GM12873 (cell line): ENCODE data around the gene NUDT6.

Experiments
- TF ChIP-seq, protein P1 (sequence below): IDR thresholded peaks from 2 replicates; pipeline ENCODE4 v1.5.1; 2012; ENCODE audit warnings: low read depth, mild to moderate bottlenecking, moderate library complexity, low read length, control low read depth; ENCODE audit not compliant: insufficient read depth; ENCODE audit errors: missing control alignments

Gene NUDT6

DNA sequence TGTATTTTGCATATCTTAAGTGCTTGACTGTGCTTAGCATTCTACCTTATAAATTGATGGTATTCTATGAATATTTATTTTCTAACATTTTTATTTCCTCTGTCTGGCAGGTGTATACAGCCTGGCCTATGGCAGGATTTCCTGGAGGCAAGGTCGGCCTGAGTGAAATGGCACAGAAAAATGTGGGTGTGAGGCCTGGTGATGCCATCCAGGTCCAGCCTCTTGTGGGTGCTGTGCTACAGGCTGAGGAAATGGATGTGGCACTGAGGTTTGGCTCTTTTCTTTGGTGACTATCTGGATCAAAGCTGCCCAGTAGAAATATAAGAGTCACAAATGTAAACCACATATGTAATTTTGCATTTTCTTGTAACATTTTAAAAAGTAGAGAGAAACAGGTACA, 6.5 kb upstream of the NUDT6 start:
- TF ChIP-seq, protein P1, sequence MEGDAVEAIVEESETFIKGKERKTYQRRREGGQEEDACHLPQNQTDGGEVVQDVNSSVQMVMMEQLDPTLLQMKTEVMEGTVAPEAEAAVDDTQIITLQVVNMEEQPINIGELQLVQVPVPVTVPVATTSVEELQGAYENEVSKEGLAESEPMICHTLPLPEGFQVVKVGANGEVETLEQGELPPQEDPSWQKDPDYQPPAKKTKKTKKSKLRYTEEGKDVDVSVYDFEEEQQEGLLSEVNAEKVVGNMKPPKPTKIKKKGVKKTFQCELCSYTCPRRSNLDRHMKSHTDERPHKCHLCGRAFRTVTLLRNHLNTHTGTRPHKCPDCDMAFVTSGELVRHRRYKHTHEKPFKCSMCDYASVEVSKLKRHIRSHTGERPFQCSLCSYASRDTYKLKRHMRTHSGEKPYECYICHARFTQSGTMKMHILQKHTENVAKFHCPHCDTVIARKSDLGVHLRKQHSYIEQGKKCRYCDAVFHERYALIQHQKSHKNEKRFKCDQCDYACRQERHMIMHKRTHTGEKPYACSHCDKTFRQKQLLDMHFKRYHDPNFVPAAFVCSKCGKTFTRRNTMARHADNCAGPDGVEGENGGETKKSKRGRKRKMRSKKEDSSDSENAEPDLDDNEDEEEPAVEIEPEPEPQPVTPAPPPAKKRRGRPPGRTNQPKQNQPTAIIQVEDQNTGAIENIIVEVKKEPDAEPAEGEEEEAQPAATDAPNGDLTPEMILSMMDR, result no peak

DNA sequence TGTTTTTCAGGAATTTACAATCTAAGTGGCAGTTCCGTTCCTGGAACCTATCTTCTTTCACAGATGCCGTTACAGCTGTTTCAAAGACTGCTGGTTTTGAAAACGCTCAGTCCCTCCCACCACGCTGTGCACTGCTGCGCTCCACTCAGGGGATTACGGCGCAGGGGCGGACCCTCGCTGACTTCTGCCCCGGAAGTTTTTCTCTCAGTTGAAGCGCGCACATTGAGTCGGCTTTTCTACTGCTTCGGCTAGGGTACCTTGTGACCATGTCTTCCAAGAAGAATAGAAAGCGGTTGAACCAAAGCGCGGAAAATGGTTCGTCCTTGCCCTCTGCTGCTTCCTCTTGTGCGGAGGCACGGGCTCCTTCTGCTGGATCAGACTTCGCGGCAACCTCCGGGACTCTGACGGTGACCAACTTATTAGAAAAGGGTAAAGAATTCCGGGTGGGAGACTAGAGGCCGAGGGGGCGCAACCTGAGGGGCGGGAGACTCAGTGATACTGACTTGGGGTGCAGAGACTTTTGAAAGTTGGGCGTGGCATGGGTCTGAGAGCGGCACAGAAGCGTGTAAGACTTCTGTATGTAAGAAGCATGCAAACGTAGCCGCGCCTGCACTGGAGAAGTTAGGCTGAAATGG, 597 bp upstream of the NUDT6 start:
- TF ChIP-seq, protein P1, result no peak

DNA sequence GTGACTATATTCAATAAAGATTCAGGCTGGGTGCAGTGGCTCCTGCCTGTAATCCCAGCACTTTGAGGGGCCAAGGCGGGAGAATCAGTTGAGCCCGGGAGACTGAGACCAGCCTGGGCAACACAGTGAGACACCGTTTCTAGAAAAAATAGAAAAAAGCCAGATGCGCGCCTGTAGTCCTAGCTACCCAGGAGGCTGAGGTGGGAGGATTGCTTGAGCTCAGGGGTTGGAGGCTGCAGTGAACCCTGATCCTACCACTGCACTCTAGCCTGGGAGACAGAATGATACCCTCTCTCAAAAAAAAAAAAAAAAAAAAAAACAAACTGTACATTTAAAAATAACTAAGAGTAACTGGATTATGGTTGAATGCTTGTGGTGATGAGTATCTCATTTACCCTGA, 1.1 kb downstream of the NUDT6 start:
- TF ChIP-seq, protein P1, result no peak

DNA sequence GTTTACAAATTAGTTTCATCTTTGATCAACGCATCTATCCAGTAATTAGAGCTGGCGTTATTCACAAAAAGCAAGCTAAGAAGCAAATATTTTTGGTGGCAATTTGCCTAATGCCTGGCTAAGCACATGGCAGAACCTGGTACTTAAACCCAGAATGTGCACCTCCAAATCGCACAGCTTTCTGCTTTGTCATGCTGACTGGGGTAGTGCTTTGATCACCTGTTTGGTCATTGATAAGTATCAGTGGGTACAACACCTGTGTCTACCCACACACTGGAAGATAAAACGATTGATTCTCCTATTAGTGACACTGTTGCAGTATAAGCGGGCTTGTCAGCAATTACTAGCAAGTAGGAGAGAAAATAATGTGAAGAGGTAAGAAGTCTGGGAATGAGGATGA, 1.9 kb downstream of the NUDT6 start:
- TF ChIP-seq, protein P1, result no peak

DNA sequence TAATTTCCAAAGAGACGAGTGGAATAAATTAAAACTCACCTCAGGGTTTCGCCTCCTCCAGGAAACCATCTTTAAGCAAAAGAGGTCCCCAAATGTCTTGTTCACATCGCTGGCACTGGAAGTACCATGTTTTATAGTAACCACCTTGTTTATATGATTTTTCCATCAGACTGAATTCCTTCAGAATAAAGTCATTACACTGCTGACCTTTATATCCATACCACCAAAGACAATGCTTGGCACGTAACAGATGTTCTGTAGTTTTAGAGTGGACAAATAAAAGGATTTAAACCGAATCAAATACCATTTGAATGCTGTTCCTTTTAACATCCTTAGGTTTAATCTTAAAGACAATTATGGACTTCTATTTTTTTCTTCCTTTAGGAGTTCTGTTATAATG, 4.7 kb downstream of the NUDT6 start:
- TF ChIP-seq, protein P1, result no peak

DNA sequence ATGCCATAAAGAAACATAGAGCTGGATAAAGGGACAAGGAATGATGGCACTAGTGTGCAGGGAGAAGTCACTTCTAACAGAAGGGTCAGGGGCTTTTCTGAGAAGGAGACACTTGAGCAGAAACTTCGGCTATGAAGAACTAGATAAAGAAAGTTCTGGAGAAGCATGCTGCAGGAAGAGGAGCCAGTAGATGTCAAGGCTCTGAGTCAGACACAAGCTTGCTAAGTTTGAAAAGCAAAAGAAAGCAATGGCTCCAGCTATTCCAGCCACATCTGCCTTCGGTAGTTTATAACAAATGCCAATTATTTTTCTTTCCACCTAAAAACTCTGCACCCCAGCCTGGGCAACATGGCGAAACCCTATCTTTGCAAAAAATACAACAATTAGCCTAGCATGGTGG, 7.5 kb downstream of the NUDT6 start:
- TF ChIP-seq, protein P1, result no peak

DNA sequence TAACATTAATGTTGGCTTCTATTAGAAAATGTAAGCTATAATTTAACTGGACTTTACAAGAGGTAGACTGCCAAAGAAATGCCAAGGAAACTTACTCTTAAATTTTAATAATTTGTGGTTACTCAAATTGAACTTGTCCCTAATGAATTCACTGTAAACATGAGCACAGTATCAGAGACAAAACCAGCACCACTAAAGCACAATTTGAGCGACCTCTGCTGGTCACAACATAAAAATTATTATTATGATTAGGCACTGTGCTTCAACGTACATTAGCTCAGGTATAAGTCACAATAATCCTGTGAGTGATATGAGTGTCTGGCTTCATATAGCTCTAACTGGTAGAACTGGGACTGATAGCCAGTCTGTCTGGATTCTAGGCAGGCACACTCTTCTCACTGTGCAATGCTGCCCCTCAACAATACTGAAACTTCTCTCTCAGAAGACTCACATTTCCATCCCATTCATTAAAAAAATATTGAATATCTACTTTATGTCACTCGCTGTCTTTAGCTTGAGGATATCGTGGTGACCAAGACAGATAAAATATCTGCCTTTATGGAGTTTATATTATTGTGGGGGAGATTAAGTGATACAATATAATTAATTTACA, 8.0 kb downstream of the NUDT6 start:
- TF ChIP-seq, protein P1, result peak; percentile 45
